HepG2 (cell line): Measurements from ENCODE around the gene TUBB3. TPM values are rescaled to one million over a fixed set of nuclear protein-coding genes. Genes with fewer than 3 reads are reported as not detected.

Experiments used
- ATAC-seq: fragments of 200-7000 bp; cut with Tn5 transposase; 3 replicates; pipeline ENCODE4 v1.9.1; 2020; ENCODE audit warnings: mild to moderate bottlenecking, moderate library complexity
- BruUV-seq: library from RNA; stranded (reverse); fragments of 400-500 nt; replicated peaks from 2 replicates; lab custom pipeline; 2021; lab: Mats Ljungman, UMichigan
- CTCF ChIA-PET: fragments of 300-600 bp; formaldehyde crosslinking; extraction: SDS; loops from one replicate; lab custom pipeline; 2021; ENCODE audit warnings: low total read pairs, inconsistent platforms, low intra/inter-chr PET ratio; lab: Yijun Ruan, JAX
- POLR2A ChIA-PET: fragments of 350-600 bp; sonication (Branson Sonifier 250); formaldehyde crosslinking; loops from one replicate; lab custom pipeline; 2020; ENCODE audit warnings: antibody characterized with exemption, inconsistent platforms; lab: Yijun Ruan, JAX
- DNase-seq: peaks from one replicate; pipeline ENCODE4 v3.0.0-alpha.2; 2015; ENCODE audit warnings: low spot score
- FAIRE-seq: peaks from 3 replicates; lab custom pipeline; 2011; peaks lifted over from hg19 to GRCh38; lab: Jason Lieb, UNC
- H2AFZ ChIP-seq: one replicate; pipeline ENCODE4 v1.6.1; 2011; ENCODE audit warnings: low read length, inconsistent platforms
- H3K27ac ChIP-seq: fragments of 300-600 bp; 3 replicates; pipeline ENCODE4 v1.8.0; 2011; ENCODE audit warnings: mixed run types, mild to moderate bottlenecking, mixed read lengths, low read length, inconsistent platforms; ENCODE audit not compliant: insufficient read depth; ENCODE audit errors: extremely low read length
- H3K27me3 ChIP-seq, 2 experiments: fragments of 200-600 bp in 1 of 2; 2 replicates in 1 of 2; 3 replicates in 1 of 2; pipeline versions ENCODE4 v1.6.0 to v1.8.0; 2011; ENCODE audit warnings: low read length in 2 of 2, mild to moderate bottlenecking in 2 of 2, moderate library complexity in 2 of 2, inconsistent platforms in 1 of 2; ENCODE audit not compliant: insufficient read depth in 2 of 2, control insufficient read depth in 1 of 2
- H3K36me3 ChIP-seq, 2 experiments: fragments of 200-600 bp in 1 of 2; replicated peaks in 1 of 2; 2 replicates in 1 of 2; 3 replicates in 1 of 2; pipeline versions ENCODE4 v1.5.1 to v1.8.0; 2011; ENCODE audit warnings: low read length in 2 of 2, inconsistent platforms in 1 of 2; ENCODE audit not compliant: insufficient read depth in 2 of 2, control insufficient read depth in 1 of 2
- H3K4me1 ChIP-seq: 2 replicates; pipeline ENCODE4 v1.5.1; 2012; ENCODE audit warnings: low read length, inconsistent platforms; ENCODE audit not compliant: insufficient read depth
- H3K4me2 ChIP-seq: 2 replicates; pipeline ENCODE4 v1.6.0; 2011; ENCODE audit warnings: low read depth, low read length, inconsistent platforms
- H3K4me3 ChIP-seq, 3 experiments: fragments of 200-600 bp in 1 of 3; sonication (generic), shearing (Covaris generic) in 1 of 3; replicated peaks in 1 of 3; 2 replicates each; pipeline ENCODE4 v1.5.1; 2011 to 2016; ENCODE audit warnings: low read length in 3 of 3, inconsistent platforms in 2 of 3, low read depth in 2 of 3, mild to moderate bottlenecking in 2 of 3, control low read depth in 1 of 3, mixed read lengths in 1 of 3; ENCODE audit not compliant: insufficient read depth in 1 of 3
- H3K79me2 ChIP-seq: one replicate; pipeline ENCODE4 v1.6.1; 2011; ENCODE audit warnings: low read length, inconsistent platforms; ENCODE audit not compliant: insufficient read depth
- H3K9ac ChIP-seq: 2 replicates; pipeline ENCODE4 v1.6.0; 2011; ENCODE audit warnings: mild to moderate bottlenecking, low read depth, low read length, inconsistent platforms; ENCODE audit not compliant: insufficient read depth
- H3K9me3 ChIP-seq: 2 replicates; pipeline ENCODE4 v1.5.1; 2012; ENCODE audit warnings: mild to moderate bottlenecking, low read length
- H4K20me1 ChIP-seq: 2 replicates; pipeline ENCODE4 v1.6.0; 2011; ENCODE audit warnings: inconsistent platforms, mild to moderate bottlenecking, low read length, moderate library complexity; ENCODE audit not compliant: insufficient read depth
- AGO1 ChIP-seq: fragments of 200-400 bp; formaldehyde crosslinking; IDR thresholded peaks from 2 replicates; pipeline ENCODE4 v1.6.1; 2017; ENCODE audit warnings: mild to moderate bottlenecking, low read depth, low read length, moderate library complexity; ENCODE audit not compliant: poor library complexity, severe bottlenecking
- AGO2 ChIP-seq: fragments of 200-400 bp; formaldehyde crosslinking; optimal IDR thresholded peaks from 2 replicates; pipeline ENCODE3; 2017; ENCODE audit warnings: mild to moderate bottlenecking, low read depth, low read length, moderate library complexity
- AHDC1 ChIP-seq: sonication (generic); formaldehyde crosslinking; IDR thresholded peaks from 2 replicates; pipeline ENCODE4 v1.5.1; 2020; ENCODE audit warnings: mild to moderate bottlenecking, missing genetic modification reagents, borderline replicate concordance
- EEA1 ChIP-seq: sonication (generic); formaldehyde crosslinking; IDR thresholded peaks from 2 replicates; pipeline ENCODE4 v1.5.1; 2020; ENCODE audit warnings: mild to moderate bottlenecking, missing genetic modification reagents, borderline replicate concordance
- KDM2A ChIP-seq: sonication (generic); formaldehyde crosslinking; IDR thresholded peaks from 2 replicates; pipeline ENCODE4 v1.4.0; 2020; ENCODE audit warnings: low read depth, missing genetic modification reagents, borderline replicate concordance
- MEIS2 ChIP-seq: sonication (generic); formaldehyde crosslinking; IDR thresholded peaks from 2 replicates; pipeline ENCODE4 v1.9.0; 2021; ENCODE audit warnings: mild to moderate bottlenecking, missing genetic modification reagents
- MZF1 ChIP-seq: sonication (generic); formaldehyde crosslinking; IDR thresholded peaks from 2 replicates; pipeline ENCODE4 v1.8.1; 2023; ENCODE audit warnings: mild to moderate bottlenecking, missing genetic modification reagents, borderline replicate concordance
- PAXIP1 ChIP-seq: sonication (generic); formaldehyde crosslinking; conservative IDR thresholded peaks from 2 replicates; pipeline ENCODE4 v1.4.0; 2020; ENCODE audit warnings: mild to moderate bottlenecking, missing genetic modification reagents, moderate library complexity
- RORA ChIP-seq: sonication (generic); formaldehyde crosslinking; IDR thresholded peaks from 2 replicates; pipeline ENCODE4 v1.5.0; 2020; ENCODE audit warnings: mild to moderate bottlenecking, missing genetic modification reagents, moderate library complexity
- SRSF9 ChIP-seq: fragments of 200-400 bp; formaldehyde crosslinking; IDR thresholded peaks from 2 replicates; pipeline ENCODE4 v1.6.1; 2018; ENCODE audit warnings: borderline replicate concordance, mild to moderate bottlenecking, low read depth, low read length; ENCODE audit not compliant: insufficient read depth, poor library complexity, severe bottlenecking
- SSRP1 ChIP-seq: IDR thresholded peaks from 2 replicates; pipeline ENCODE4 v1.6.1; 2016; ENCODE audit warnings: control low read depth
- ZBTB38 ChIP-seq: sonication (generic); formaldehyde crosslinking; IDR thresholded peaks from 2 replicates; pipeline ENCODE4 v1.5.1; 2020; ENCODE audit warnings: mild to moderate bottlenecking, missing genetic modification reagents
- ZFP36L1 ChIP-seq: sonication (generic); formaldehyde crosslinking; IDR thresholded peaks from 2 replicates; pipeline ENCODE4 v1.8.0; 2022; ENCODE audit warnings: mild to moderate bottlenecking, missing genetic modification reagents, moderate library complexity
- ZNF160 ChIP-seq: sonication (generic); formaldehyde crosslinking; IDR thresholded peaks from 2 replicates; pipeline ENCODE4 v1.8.0; 2022; ENCODE audit warnings: mild to moderate bottlenecking, inconsistent platforms, missing genetic modification reagents
- WGBS: methylation state at CpG from one replicate; pipeline ENCODE4 v1.1.6; 2017; ENCODE audit warnings: low lambda C conversion rate; 5-methylcytosine and 5-hydroxymethylcytosine counted together
- in situ Hi-C: cut with HindIII; loops from 2 replicates; pipeline ENCODE4 v1.10.0; 2017; ENCODE audit warnings: low pct_unique_long_range_greater_than_20kb; ENCODE audit not compliant: extremely low pct_ligation_motif_present
- intact Hi-C: fragments of 100-400 bp; cut with micrococcal nuclease; formaldehyde crosslinking; loops from one replicate; pipeline ENCODE4 v1.10.0; 2022; ENCODE audit not compliant: unreplicated experiment
- polyA plus RNA-seq, 8 experiments: library from polyadenylated mRNA; depleted of rRNA in 3 of 8; stranded (reverse) in 7 of 8; unstranded in 1 of 8; fragments of >200 nt; fragmentation: Illumina TruSeq in 4 of 8; extraction: Trizol in 4 of 8; gene quantifications; 2 replicates each; pipeline versions ENCODE4 v1.2.1 to v1.2.3, GENCODE V29; 2011 to 2016; ENCODE audit warnings: low read depth in 4 of 8, missing spikeins in 1 of 8, mixed read lengths in 1 of 8; ENCODE audit not compliant: insufficient read depth in 1 of 8
- total RNA-seq, 5 experiments: library from RNA; depleted of rRNA; stranded (reverse); fragments of >200 nt; fragmentation: Illumina TruSeq; extraction: Trizol; gene quantifications; 2 replicates each; pipeline ENCODE4 v1.2.3, GENCODE V29; 2016; ENCODE audit warnings: low read depth in 1 of 5

Gene TUBB3
- total and polyA plus RNA-seq, 2 of the 13 experiments (the other 11 are each of a cell fraction or from before 2014, with no cell fraction given): 110 to 185 TPM

- TF ChIP-seq AHDC1 (CRISPR knock-in tag): no peak
- TF ChIP-seq MZF1 (CRISPR knock-in tag): no peak
Observed at GRCh38 chr16:89911375-89911774, 11.8 kb upstream of the TUBB3 start (continued).

GRCh38 chr16:89912143-89912542 lies 11.0 kb upstream of the TUBB3 start:
- FAIRE-seq: no peak
- CTCF ChIA-PET: no interaction called here
- WGBS: 98% methylated on average over 12 of the region's 13 CpGs
- TF ChIP-seq AGO1 (no peak), EEA1 (CRISPR knock-in tag) (no peak), SRSF9 (no peak), RORA (CRISPR knock-in tag) (no peak), SSRP1 (CRISPR knock-in tag) (0 out of 2 replicates have a peak, but pooled peaks have one; percentile 36), KDM2A (CRISPR knock-in tag) (no peak), PAXIP1 (no peak), ZNF160 (CRISPR knock-in tag) (no peak), ZBTB38 (0 out of 2 replicates have a peak, but pooled peaks have one; percentile 26), MEIS2 (no peak), AGO2 (peak; percentile 80), ZFP36L1 (CRISPR knock-in tag) (no peak)

More at GRCh38 chr16:89912143-89912542, 11.0 kb upstream of the TUBB3 start:
- no peak for ATAC-seq
- Histone ChIP-seq H3K79me2 (no peaks in the 10 kb centered on the region), H3K27me3 (no peaks in the 10 kb centered on the region), H3K9me3 (no peaks in the 10 kb centered on the region), H4K20me1 (no peaks in the 10 kb centered on the region; the same call in 1 of the 2 replicates), H3K4me2 (no peak overlapping the region), H2AFZ (no peak overlapping the region), H3K36me3 (peaks cover 3 to 12% of the 10 kb centered on the region in 2 experiments), H3K27ac (no peak overlapping the region), H3K4me1 (peaks cover 38% of the 10 kb centered on the region), H3K4me3 (no peak overlapping the region), H3K9ac (no peak overlapping the region)
- BruUV-seq: no TSS peak
- POLR2A ChIA-PET: interaction anchor here (8.1 kb wide), 1 partner anchor 11 kb away, joined by 78 read pairs; the partner anchor contains the start of gene TUBB3
- in situ Hi-C loops (no loop called here), intact Hi-C loops (no loop called here)
- DNase-seq: no peak
